GM19395 (cell line): ENCODE results near the gene KDM6A.
"Not testable (repeated sequence)": the region's sequence is repeated elsewhere in the genome, so short reads cannot be mapped to it uniquely, and the experiment has no call there.

ENCODE experiments used
- ATAC-seq: cut with Tn5 transposase; IDR thresholded peaks from one replicate; pipeline ENCODE4 v1.9.1; 2021; ENCODE audit warnings: mild to moderate bottlenecking, moderate library complexity; ENCODE audit not compliant: unreplicated experiment

The KDM6A gene

GRCh38 chrX:45070116-45071007 lies 197.4 kb downstream of the KDM6A start:
- no peak for ATAC-seq

DNA sequence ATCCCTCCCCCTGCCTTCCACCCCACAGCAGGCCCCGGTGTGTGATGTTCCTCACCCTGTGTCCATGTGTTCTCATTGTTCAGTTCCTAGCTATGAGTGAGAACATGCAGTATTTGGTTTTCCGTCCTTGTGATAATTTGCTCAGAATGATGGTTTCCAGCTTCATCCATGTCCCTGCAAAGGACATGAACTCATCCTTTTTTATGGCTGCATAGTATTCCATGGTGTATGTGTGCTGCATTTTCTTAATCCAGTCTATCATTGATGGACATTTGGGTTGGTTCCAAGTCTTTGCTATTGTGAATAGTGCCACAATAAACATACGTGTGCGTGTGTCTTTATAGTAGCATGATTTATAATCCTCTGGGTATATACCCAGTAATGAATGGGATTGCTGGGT lies 200.0 kb downstream of the KDM6A start:
- ATAC-seq: not testable (repeated sequence)

GRCh38 chrX:45077748-45078424 lies 204.9 kb downstream of the KDM6A start:
- peak; percentile 91 for ATAC-seq

DNA sequence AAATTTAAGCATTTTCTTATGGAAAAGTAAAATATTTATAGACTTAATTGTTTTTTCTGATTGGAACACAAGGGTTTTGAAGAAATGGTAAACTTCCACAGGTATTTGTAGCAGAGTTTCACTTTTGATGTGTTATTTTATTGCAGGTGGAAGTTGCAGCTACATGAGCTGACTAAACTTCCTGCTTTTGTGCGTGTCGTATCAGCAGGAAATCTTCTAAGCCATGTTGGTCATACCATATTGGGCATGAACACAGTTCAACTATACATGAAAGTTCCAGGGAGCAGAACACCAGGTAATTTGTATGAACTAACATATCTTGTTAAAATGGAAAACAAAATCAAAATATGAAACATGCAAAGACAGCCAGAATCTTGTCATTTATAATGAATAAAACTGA lies 210.3 kb downstream of the KDM6A start:
- ATAC-seq: no peak

GRCh38 chrX:45110494-45110893 lies 237.5 kb downstream of the KDM6A start:
- no peak for ATAC-seq

- ATAC-seq: no peak
Measured at GRCh38 chrX:45126158-45126557, 253.2 kb downstream of the KDM6A start.

- no peak for ATAC-seq
Measured at GRCh38 chrX:45128896-45129454, 256.0 kb downstream of the KDM6A start.

GRCh38 chrX:45133465-45133864 lies 260.5 kb downstream of the KDM6A start:
- no peak for ATAC-seq

DNA sequence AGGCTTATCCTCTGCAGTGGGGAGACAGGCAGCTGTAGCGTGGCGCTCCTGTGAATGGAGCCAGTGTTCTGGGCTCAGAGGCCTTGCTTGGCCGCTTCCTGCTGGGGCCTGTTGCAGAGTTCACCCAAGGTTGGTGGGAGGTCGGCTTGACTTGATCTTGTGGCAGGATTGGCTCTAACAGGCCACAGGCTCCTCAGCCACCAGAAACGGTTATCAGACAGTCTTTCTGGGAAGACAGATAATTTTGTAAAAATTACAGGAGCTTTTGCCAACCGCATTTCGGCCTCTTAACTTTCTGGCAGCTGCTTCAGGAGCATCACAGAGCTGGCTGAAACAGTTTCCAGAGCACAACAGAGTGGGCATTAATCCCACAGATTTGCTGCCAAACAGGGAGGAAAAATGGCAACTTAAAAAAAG lies 261.3 kb downstream of the KDM6A start:
- no peak for ATAC-seq

- ATAC-seq: no peak
Measured at GRCh38 chrX:45134775-45135174, 261.8 kb downstream of the KDM6A start.

DNA sequence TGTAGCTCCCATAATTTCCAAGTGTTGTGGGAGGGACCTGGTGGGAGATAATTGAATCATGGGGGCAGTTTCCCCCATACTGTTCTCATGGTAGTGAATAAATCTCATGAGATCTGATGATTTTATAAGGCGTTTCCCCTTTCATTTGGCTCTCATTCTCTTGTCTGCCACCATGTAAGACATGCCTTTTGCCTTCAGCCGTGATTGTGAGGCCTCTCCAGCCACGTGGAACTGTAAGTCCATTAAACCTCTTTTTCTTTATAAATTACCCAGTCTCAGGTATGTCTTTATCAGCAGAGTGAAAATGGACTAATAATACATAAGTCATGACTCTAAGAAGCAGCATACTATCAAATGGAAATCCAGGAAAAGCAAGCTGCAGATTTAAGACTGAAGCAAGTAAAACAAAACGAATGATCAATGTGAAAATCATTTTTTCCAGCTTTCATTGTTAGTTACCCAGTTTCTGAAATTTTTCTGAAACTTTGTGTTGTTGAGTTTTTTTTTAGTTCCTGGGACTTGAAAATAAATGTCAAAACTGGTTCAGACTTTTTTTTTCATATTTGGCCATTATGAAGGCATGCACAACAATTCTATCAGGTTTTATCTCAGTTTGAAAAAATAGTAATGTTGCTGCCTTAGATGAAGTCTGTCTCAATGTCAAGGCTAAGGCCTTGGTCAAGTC lies 262.5 kb downstream of the KDM6A start:
- not testable (repeated sequence) for ATAC-seq

DNA sequence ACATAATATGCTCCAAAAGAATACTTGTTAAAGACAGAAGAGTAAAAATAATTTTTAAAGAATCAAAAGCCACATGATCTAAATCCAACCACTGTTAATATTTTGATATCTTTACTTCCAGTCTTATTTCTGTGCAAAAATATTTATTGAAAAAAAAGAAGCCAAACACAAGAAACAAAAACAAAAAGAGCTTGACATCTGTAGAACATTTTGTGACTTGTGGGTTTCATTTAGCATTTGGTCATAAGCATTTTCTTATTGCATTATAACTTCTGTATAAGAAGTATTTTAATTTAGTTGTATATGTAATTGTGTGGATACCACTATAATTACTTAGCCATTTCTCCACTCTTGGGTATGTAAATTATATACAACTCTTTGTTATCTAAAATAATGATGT lies 264.5 kb downstream of the KDM6A start:
- no peak for ATAC-seq

DNA sequence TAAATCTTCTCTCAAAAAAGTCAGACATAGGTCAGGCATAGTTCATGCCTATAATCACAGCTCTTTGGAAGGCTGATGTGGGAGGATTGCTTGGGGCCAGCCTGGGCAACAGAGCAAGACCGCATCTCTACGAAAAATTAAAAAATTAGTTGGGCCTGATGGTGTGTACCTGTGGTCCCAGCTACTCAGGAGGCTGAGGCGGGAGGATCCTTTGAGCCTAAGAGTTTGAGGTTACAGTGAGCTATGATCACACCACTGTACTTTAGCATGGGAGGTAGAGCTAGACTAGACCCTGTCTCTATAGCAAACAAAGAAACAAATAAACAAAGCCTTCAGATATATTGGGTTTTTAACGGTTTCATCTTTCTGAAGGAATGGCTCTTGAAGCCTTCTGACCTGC lies 265.5 kb downstream of the KDM6A start:
- no peak for ATAC-seq

DNA sequence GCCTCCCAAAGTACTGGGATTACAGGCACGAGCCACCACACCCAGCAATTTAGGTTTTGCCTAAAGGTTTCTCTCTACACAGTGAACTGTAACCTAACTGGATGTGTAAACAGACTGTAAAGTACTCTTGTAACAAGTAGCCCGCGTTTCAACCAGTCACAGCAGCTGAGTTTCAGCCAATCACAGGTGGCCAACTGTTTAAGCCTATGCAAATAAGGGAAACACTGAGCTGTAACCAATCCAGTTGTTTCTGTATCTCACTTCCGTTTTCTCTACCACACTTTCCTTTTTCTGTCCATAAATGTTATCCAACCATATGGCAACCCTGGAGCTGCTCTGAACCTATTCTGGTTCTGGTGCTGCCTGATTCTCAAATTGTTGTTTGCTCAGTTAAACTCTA lies 267.8 kb downstream of the KDM6A start:
- no peak for ATAC-seq

DNA sequence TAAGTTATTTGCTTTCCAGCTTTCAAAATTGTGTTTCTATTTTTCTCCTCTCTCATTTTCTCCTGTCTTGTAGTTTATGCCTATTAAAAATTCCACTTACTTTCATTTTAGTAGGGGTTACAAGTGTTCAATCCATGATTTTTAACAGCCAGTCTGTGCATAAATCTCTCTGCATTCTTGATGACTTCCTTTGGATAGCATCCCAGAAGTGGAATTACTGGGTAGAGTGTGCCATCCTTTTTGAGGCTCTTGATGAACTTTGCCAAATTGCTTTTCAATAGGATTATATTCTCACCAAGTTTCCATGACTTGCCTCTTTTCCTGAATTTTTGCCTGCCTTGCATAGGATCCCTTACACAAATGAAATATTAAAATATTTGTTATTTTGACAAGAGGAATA lies 269.2 kb downstream of the KDM6A start:
- ATAC-seq: no peak

- no peak for ATAC-seq
Measured at GRCh38 chrX:45143455-45143854, 270.5 kb downstream of the KDM6A start.

- ATAC-seq: no peak
Measured at GRCh38 chrX:45145492-45146215, 272.7 kb downstream of the KDM6A start.

GRCh38 chrX:45150821-45151220 lies 277.8 kb downstream of the KDM6A start:
- ATAC-seq: no peak

DNA sequence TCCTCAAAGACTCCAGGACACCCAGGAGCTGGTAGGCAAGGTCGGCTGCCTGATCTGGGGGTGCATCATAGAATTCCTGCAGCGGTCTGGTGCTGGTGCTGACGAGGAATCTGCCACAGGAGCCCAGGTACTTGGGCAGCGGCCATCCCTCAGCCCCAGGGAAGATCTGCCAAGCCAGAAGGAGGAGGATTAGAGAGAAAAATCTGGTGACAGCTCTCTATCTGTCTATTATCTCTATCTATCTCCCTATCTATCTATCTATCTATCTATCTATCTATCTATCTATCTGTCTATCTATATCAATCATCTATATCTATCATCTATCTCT lies 281.0 kb downstream of the KDM6A start:
- no peak for ATAC-seq

DNA sequence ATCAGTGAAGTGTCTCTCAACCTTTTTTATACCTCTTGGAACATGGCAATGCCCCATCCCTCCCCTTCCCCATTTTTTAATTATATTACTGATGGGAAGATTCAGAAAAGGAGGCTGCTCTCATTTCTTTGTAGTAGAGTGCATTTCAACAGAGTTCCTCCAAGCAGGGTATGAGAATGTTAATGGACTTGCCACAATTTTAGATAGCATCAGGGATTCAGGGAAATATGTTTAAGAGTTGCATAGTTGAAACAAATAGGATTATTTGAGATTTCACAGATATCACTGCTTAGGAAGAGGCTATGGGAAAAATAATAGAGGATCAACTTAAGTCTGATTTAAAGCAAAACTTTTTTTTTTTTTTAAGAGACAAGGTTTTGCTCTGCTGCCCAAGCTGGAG lies 281.5 kb downstream of the KDM6A start:
- no peak for ATAC-seq

GRCh38 chrX:45157647-45158046 lies 284.7 kb downstream of the KDM6A start:
- ATAC-seq: no peak
